IPS DF 4.7 (cell line): ENCODE results near the gene TRAF2.

Experiments used
- DNase-seq: peaks from one replicate; pipeline ENCODE4 v3.0.0-alpha.2; 2013; ENCODE audit warnings: low spot score; ENCODE audit errors: extremely low read depth

The TRAF2 gene

DNA sequence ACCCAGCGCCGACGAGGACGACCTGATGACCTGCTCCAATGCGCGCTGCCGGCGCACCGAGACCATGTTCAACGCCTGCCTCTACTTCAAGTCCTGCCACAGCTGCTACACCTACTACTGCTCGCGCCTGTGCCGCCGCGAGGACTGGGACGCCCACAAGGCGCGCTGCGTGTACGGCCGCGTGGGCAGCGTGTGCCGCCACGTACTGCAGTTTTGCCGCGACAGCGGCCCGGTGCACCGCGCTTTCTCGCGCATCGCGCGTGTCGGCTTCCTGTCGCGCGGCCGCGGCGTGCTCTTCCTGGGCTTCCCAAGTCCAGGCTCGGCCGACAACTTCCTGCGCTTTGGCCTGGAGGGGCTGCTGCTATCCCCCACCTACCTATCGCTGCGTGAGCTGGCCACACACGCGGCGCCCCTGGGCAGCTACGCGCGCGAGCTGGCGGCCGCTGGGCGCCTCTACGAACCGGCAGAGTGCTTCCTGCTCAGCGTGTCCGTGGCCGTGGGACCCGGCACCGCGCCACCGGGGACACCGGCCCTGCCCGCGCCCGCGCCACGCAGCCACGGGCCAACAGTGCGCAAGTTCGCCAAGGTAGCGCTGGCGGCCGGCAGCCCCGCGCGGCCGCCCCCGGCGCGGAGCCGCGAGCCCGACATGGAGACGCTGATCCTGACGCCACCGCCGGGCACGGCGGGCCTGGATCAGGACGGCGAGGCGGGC lies 39.8 kb upstream of the TRAF2 start:
- no peak for DNase-seq

DNA sequence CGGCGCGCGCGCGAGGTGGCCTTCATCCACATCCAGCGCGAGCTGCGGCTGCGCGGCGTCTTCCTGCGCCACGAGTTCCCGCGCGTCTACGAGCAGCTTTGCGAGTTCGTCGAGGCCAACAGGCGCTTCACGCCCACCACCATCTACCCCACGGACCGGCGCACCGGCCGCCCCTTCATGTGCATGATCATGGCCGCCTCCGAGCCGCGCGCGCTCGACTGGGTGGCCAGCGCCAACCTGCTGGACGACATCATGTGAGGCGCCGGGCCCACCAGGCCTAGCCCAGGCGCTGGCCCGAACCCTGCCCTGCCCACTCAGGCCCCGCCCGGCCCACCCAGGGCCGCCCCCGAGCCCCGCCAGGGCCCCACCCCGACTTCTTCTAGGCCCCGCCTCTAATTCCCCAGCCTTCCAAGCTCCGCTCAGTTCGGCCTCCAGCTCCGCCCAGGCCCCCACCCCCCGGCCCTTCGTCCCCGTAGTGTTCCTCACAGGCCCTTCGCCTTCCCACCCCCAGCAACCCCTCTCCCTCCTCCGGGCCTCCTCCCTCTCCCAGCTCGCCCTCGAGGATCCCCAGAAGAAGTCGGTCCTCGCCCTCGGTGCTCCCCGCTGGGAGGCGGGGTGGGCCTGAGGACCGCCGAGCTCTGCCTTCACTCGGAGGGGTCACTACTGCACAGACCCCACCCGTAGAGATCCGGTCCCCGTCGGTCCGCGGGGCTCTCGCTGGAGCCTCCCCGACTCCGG lies 39.1 kb upstream of the TRAF2 start:
- no peak for DNase-seq

DNA sequence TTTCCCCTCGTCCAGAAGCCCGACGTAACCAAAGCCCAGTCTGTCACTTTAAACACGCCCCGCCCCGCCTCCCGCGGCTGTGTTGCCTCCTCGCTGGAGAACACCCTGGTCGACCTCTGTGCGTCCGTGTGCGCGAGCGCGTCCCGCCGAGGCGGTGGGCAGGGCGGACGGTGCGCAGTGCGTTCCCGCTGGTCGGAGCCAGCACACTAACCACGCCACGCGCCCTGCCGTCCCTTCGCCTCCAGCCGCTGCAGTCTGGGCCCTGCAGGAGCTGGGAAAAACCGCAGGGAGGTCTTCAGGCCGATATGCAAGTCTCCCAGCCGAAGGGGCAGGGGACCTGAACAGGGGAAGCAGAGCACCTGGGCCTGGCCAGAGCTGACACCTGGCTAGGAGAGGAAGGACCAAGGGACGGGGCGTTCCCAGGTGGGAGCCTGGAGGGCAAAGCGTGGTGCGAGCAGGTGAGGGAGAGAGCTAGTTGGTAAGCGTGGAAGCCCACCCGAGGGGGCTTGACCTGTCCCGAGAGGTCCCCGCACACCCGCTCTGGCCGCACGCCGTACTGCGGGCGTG lies 38.4 kb upstream of the TRAF2 start:
- no peak for DNase-seq

DNA sequence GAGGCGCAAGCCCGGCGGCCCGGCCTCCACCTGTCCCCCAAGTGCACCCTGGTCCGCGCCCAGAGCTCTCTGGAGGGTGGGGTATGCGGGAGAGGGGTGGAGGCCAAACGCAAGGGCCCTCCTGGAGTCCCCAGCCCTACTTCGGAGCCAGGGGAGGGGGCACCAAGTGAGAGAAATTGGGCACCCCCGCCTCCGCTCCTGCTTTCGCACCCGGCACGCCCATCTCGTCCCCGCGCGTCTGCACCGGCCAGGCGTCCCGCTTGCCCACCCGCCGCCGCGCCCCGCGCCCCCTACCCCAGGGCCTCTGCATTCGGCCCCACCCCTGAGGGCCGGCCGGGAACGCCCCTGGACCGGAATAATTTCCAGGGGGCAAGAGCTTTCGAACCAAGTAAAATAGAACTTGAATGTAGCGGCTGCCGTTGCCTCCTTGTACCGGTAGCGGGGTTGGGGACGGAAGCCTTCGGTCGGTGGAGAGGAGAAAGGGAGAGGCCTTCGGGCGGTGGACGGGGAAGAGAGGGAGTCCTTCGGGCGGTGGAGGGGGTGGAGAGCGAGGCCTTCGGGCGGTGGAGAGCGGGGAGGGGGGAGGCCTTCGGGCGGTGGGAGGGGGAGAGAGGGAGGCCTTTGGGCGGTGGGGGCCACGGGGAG lies 37.8 kb upstream of the TRAF2 start:
- no peak for DNase-seq

DNA sequence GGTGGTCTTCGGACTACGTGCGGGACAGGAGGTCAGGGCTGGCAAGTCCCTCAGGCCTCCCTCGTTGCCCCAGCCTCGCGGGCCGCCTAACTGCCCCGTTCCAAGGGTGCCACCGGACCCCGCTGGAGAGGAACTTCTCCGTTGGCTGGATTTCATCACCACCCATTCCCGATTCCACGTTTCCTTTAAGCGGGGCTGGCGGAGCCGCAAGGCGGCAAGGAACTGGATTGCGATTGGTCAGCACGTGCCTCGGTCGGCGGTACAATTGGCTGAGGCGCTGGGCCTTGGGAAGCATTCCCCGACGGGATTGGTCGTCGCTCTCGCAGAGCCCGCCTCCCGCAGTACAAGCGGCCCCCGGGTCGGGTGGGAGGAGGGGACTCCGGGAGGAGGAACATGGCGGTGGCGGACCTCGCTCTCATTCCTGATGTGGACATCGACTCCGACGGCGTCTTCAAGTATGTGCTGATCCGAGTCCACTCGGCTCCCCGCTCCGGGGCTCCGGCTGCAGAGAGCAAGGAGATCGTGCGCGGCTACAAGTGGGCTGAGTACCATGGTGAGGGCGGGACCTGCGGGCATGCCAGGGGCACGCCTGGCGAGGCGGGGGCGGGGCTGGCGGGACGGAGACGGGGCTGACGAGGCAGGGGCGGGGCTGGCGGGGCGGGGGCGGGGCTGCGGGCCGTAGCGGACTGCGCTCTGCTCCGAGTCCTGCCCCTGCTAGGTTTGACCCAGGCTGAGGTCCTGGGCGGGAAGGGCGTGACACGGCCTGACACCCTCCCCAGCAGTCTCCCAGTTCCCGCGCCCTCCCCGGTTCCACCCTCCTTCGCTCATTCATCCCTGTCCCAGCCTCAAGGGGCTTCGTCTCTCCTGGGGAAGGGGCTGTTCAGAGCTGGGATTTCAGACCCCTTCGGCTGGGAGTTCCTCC lies 37.0 kb upstream of the TRAF2 start, which contains the start of gene PHPT1:
PHPT1 (plus strand) TSS at position 372 of the 922 bp plus-strand sequence; CDS start at position 394, 22 bp downstream.
- DNase-seq = peak; percentile 99

DNA sequence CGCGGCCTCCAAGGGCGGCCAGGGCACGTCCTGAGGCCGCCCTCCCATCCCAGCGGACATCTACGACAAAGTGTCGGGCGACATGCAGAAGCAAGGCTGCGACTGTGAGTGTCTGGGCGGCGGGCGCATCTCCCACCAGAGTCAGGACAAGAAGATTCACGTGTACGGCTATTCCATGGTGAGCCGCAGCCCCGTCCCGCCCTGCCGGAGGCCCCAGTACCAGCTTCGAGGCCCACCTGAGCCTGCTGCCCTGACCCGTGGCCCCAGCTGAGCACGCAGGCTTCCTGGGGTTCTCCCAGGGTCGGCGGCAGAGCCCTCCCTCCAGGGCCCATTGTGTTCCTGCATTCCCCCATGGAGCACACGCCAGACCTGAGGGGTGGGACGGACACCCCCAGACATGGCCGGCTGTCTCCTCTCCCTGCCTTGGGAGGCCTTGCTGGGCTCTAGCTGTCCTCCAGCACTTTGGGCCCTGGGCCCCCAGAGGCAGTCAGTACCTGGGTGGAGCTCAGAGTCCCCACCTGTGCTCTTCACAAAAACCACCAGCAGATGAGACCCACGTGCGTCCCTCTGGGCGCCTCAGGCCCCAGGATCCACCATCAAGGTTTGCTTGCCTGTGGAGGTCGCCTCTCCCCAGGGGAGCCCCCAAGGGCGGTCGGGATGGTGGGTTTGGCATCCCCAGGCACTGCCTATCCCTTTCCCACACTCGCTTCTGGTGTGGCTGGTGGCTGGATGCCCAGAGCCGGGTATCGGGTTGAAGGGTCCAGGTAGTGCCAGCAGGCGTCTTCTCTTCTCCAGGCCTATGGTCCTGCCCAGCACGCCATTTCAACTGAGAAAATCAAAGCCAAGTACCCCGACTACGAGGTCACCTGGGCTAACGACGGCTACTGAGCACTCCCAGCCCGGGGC lies 36.1 kb upstream of the TRAF2 start:
- no peak for DNase-seq

DNA sequence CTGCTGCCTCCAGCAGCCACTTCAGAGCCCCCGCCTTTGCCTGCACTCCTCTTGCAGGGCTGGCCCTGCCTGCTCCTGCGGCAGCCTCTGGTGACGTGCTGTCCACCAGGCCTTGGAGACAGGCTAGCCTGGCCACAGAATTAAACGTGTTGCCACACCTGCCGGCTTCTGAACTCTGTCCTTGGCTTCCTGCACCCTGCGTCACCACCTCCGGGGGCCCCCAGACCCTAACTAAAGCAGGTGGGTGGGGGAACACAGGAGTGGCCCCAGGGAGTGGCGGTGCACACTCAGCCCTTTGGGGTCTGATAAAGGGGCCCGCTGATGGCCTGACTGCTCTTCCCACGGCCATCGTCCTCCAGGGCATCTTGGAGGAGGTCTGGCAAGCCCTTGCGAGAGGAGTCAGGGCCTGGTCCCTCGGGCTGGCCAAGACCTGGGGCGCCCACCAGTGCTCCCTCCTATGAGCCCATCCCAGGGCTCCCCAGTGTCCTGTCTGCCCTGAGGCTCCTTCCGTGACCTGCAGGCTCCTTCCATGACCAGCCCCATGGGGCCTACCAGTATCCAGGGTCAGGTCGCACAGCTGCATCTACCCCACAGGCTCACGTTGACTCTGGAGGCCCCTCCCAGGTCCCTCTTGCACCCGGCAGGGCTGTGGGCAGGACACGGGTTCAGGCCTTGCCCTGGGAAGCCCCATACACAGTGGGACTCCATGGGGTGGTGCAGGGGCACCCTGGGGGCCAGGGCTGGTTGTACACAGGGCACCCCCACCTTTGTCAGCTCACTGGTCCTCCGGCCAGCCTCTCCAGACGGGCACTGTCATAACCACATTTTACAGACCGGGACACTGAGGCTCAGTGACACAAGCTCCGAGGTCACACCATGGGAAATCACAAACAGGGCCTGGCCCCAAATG lies 35.2 kb upstream of the TRAF2 start:
- no peak for DNase-seq

DNA sequence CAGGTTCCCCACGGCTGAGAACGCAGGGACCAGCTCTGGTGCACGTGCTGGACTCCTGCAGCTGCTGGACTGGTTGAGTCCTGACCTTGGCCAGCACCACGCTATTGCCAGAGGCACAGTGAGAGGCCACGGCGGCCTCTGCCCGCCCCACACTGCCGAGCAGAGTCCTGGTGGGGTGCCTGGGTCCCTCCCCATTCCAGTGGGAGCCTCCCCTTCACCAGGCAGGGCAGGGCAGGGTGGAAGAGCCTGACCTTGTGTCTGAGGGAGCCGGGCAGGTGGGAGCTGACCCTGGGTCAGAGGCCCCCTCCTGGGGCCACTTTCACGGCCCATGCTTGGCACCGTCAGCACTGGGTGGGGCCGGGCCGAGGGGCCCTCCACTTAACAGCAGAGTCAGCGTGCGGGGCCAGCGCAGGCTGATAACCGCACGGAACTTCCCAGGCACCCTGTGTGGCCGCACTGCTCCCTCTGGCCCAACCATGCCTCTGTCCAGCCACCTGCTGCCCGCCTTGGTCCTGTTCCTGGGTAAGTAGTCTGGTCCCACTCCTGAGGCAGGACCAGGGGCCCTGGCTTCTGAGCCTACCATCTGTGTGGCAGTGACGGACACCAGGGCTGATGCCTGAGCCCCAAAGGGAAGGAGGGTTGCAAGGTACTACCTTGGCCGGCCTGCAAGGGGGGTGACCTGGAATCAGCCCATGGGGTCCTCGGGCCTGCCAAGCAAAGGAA lies 34.2 kb upstream of the TRAF2 start, which contains the start of gene MAMDC4:
MAMDC4 (plus strand) TSS at position 406 of the 723 bp plus-strand sequence; CDS start at position 477, 71 bp downstream.
- no peak for DNase-seq

DNA sequence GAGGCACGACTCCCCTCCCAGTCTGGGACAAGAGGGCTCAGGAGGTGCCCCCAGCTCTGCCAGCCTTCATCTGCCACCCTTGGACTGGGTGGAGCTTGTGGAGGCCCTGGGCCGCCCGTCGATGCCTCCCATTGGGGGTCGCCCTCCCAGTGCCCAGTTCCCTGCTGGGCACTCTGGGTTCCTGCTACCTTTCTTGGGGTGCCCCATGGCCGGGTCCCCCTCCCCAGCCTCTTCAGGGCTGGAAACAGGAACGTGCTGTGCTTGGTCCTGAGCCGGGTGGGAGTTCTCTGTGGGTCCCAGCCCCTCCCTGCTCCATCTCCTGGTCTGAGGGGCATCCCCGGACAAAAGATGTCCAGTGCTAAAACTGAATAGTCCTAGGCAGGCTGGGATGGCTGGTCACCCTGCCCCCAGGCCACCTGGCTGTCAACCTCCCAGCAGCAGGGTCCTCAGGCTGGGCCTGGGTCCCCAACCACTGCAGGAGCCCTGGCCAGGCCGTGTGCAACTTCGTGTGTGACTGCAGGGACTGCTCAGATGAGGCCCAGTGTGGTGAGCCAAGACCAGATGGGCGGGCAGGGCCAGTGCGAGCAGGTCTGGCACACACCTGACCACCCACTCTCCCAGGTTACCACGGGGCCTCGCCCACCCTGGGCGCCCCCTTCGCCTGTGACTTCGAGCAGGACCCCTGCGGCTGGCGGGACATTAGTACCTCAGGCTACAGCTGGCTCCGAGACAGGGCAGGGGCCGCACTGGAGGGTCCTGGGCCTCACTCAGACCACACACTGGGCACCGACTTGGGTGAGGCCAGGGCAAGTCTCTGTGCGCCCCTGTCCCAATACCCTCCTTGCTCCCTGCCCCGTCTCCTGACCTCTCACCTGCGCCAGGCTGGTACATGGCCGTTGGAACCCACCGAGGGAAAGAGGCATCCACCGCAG lies 33.4 kb upstream of the TRAF2 start:
- no peak for DNase-seq

DNA sequence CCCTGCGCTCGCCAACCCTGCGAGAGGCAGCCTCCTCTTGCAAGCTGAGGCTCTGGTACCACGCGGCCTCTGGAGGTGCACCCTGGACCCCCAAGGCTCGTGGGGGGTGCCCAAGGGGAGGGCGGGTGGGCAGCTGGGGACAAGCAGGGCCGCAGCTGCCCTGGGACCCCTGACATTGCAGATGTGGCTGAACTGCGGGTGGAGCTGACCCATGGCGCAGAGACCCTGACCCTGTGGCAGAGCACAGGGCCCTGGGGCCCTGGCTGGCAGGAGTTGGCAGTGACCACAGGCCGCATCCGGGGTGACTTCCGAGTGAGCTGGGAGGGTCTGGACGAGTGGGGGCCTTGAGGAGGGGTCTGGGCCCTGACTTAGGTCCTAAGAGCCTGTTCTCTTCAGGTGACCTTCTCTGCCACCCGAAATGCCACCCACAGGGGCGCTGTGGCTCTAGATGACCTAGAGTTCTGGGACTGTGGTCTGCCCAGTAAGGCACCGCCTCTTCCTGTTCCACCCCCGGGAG lies 32.7 kb upstream of the TRAF2 start:
- DNase-seq = no peak

DNA sequence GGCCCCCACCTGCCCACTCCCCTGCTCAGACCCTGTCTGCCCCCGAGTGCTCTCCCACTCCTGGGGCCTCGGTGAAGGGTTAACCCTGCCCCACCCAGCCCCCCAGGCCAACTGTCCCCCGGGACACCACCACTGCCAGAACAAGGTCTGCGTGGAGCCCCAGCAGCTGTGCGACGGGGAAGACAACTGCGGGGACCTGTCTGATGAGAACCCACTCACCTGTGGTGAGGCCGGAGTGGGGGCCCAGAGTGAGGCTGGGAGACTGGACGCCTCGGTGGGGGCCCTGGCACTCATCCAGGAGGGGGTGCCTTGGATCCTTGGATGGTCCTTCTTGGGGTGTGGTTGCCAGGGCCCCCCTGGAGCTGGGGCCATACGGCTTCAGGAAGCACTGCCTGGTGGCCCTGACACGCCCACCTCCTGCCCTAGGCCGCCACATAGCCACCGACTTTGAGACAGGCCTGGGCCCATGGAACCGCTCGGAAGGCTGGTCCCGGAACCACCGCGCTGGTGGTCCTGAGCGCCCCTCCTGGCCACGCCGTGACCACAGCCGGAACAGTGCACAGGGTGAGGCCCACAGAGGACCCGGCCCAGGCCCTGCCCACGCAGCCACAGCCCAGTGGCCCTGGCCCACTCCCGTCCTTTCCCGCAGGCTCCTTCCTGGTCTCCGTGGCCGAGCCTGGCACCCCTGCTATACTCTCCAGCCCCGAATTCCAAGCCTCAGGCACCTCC lies 32.0 kb upstream of the TRAF2 start:
- no peak for DNase-seq

DNA sequence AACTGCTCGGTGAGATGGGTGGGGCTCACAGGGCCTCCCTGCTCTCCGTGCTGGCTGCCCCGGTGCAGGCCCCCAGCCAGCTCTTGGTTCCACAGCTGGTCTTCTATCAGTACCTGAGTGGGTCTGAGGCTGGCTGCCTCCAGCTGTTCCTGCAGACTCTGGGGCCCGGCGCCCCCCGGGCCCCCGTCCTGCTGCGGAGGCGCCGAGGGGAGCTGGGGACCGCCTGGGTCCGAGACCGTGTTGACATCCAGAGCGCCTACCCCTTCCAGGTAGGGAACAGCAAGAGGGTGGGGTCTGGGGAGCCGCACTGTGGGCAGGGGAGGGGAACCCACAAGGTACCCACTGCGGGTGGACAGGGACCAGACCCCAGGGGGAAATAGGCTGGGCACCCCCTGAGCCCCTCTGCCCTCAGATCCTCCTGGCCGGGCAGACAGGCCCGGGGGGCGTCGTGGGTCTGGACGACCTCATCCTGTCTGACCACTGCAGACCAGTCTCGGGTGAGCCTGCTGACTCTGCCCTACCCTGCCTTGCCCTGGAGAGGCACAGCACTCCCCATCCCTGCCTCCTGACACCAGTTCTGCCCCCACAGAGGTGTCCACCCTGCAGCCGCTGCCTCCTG lies 31.4 kb upstream of the TRAF2 start:
- DNase-seq = no peak

DNA sequence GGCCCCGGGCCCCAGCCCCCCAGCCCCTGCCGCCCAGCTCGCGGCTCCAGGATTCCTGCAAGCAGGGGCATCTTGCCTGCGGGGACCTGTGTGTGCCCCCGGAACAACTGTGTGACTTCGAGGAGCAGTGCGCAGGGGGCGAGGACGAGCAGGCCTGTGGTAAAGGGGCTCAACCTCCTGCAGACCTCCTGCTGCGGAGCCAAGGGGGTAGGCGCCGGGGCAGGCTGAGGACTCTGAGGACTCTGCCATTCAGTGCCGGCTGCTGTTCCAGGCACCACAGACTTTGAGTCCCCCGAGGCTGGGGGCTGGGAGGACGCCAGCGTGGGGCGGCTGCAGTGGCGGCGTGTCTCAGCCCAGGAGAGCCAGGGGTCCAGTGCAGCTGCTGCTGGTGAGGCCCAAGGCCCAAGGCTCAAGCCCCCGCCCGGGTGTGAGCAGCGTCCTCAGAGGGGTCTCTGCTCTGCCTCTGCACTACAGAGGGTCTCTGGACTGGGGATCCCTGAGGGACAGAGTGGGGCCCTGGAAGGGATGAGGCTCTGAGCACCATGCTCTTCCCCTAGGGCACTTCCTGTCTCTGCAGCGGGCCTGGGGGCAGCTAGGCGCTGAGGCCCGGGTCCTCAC lies 30.7 kb upstream of the TRAF2 start:
- no peak for DNase-seq

DNA sequence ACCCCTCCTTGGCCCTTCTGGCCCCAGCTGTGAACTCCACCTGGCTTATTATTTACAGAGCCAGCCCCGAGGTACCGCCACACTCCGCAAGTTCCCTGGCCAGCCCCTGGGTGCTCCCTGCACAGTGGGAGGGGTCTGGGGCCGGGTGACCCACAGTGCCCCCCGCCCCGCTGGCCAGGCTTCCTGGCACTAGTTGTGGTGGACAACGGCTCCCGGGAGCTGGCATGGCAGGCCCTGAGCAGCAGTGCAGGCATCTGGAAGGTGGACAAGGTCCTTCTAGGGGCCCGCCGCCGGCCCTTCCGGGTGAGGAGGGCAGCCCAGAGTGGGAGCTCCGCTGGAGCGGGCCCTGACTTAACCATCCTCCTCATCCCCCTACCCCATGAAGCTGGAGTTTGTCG lies 30.2 kb upstream of the TRAF2 start:
- no peak for DNase-seq

DNA sequence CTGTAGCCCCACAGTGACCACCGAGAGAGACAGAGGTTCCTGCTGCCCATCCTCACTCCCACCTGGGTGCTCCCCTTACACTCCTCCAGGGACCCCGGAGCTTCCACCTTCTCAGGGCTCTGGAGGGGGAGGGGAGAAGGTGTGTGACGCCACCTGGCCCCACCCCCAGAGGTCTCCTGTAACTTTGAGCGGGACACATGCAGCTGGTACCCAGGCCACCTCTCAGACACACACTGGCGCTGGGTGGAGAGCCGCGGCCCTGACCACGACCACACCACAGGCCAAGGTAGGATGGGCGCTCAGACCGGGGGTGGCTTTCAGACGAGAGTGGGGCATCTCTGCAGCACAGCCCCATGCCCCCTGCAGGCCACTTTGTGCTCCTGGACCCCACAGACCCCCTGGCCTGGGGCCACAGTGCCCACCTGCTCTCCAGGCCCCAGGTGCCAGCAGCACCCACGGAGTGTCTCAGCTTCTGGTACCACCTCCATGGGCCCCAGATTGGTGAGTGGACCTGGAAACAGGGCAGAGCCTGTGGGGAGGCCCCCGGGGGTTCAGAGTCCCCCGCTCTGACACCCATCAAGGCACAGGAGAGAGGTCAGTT lies 29.7 kb upstream of the TRAF2 start:
- DNase-seq = no peak
